HG02943 (cell line): Measurements from ENCODE around the gene ARHGAP21.
A peak's percentile ranks its signal among the peaks of the same experiment; 100 is the strongest.
"Not testable (repeated sequence)": the region's sequence is repeated elsewhere in the genome, so short reads cannot be mapped to it uniquely, and the experiment has no call there.

Source experiments
- ATAC-seq: cut with Tn5 transposase; IDR thresholded peaks from one replicate; pipeline ENCODE4 v1.9.1; 2021; ENCODE audit warnings: mild to moderate bottlenecking, low read depth, moderate library complexity; ENCODE audit not compliant: unreplicated experiment

The ARHGAP21 gene

DNA sequence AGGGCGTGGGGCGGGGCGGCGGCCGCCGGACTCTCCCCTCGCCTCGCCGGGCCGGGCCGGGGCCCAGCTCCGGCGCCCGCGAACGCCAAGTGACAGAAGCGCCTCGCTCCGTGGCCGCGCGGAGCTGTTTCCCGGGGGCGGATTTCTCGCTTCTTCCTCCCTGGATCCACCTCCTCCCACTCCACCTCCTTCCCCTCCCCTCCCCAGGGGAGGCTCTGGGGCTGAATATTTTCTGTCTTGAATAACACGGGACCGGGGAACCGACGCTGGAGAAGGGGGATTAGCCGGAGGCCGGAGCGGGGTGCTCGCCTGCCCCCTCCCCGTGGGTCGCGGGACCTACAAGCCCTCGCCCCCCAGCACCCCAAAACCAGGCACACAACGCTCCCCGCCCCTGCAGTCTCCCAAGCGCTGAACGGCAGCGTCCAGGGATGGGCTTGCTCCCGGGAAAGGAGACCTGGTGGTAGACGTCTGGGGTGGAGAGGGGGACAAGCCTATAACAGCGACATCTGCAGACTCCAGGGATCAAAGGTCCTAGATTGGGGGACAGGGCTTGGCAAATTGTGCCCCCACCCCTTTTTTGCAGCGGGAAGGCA, at the start of gene ARHGAP21:
TSS of gene ARHGAP21 (minus strand) at position 100 of the 593 bp plus-strand sequence. CDS start 1,988 bp downstream, outside the sequence.
- no peak for ATAC-seq

DNA sequence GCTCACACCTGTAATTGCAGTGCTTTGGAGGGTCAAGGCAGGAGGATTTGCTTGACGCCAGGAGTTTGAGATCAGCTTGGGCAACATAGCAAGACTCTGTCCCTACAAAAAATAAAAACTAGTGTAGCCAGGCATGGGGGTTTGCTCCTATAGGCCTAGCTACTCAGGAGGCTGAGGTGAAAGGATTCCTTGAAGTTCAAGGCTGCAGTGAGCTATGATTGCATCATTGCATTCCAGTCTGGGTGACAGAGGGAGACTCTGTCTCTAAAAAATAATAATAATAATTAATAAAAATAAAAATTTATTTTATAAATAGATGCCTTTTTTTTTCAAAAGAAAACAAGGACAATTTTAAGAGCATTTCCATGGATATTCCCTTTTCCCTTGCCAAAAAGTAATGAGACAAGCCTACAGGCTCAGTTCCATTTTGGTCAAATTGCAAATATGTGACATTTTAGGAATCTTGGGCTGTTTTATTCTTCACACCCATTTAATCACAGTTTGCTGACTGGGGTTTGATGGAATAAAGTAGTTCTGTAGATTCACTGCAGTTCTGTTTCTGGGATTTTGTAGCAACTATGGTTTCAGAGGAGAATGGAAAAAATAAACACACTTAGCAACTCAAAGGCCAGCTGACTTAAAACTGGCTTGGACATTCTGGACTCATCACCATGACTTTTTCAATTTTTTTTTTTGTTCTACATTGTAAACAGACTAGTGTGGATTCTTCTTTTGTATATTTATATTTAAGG, 48.4 kb upstream of the ARHGAP21 start:
- ATAC-seq, result no peak

DNA sequence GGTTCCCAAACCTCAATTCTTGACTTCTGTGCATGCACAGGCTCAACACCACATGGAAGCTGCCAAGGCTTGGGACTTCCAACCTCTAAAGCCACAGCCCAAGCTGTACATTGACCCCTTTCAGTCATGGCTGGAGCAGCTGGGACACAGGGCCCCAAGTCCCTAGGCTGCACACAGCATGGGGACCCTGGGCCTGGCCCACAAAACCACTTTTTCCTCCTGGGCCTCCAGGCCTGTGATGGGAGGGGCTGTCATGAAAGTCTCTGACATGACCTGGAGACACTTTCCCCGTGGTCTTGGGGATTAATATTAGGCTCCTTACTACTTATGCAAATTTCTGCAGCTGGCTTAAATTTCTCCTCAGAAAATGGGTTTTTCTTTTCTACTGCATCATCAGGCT, 41.3 kb upstream of the ARHGAP21 start:
- ATAC-seq, result not testable (repeated sequence)

DNA sequence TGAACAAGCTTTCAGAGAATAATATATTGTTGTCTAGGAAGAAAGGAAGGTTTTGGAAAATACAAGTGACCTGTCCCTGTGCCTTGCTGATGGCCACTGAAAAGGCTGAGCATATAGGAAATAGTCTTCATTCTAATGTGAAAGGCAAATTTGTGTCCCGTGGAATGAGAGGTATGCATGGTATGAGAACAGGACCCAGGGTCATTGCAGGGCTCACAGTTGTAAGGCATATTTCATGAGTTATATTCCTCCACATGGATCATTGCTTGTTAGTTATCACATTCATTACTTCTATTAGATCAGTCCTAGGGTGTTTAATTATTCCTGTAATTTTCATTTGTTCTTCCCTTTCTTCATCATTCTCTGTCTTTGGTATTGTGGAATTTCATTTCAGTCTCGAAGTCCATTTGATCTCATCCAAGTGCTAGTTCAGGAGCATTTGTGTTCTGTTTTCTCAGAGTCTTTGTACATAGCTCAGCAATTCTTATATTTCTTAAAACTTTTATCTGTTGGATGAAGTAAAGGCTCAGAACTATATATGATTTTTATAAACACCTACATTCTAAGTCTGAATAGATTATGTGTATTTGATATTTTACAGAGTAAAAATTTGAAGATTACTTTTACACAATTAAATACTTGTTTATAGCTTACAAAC, 39.4 kb upstream of the ARHGAP21 start:
- no peak for ATAC-seq

- no peak for ATAC-seq
These were observed 38.7 kb upstream of the ARHGAP21 start for GRCh38 chr10:24762161-24762924.

DNA sequence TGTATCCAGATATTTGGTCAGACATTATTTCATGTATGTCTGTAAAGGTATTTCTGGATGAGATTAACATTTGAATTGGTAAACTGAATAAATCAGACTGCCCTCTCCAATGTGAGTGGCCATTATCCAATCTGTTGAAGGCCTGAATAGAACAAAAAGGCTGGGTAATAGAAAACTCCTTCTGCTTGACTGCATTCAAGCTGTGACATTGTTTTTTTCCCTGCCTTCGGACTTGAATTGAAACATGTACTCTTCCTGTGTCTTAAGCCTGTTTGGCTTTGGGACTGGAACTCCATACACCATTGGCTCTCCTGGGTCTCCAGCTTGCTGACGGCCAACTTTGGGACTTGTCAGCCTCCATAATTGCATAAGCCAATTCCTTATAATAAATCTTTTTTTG, 36.0 kb upstream of the ARHGAP21 start:
- ATAC-seq, result no peak

GRCh38 chr10:24758254-24758653, 34.6 kb upstream of the ARHGAP21 start:
- not testable (repeated sequence) for ATAC-seq

DNA sequence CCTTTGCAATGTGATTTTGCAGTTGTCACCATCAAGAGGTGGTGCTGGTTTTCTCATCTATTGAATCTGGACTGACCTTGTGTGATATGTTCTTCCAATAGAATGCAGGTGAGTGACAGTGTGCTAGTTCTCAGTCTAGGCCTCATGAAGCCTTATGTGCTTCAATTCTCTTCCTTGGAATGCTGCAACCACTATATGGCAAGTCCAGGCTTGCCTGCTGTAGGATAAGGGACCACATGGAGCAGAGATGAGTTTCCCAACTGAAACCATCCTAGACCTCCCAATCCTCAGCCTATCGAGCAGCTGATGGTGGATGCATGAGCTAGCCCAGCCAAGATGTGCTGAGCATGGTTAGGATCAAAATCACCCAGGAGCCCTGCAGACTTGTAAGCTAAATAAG, 32.6 kb upstream of the ARHGAP21 start:
- no peak for ATAC-seq

- ATAC-seq, result no peak
These were observed 28.0 kb upstream of the ARHGAP21 start for GRCh38 chr10:24751716-24752115.

- ATAC-seq, result no peak
These were observed 27.0 kb upstream of the ARHGAP21 start for GRCh38 chr10:24750695-24751094.

- no peak for ATAC-seq
These were observed 24.5 kb upstream of the ARHGAP21 start for GRCh38 chr10:24748214-24748613.

- ATAC-seq, result no peak
These were observed 21.3 kb upstream of the ARHGAP21 start for GRCh38 chr10:24744946-24745345.

GRCh38 chr10:24740714-24741113, 17.0 kb upstream of the ARHGAP21 start:
- ATAC-seq, result no peak

DNA sequence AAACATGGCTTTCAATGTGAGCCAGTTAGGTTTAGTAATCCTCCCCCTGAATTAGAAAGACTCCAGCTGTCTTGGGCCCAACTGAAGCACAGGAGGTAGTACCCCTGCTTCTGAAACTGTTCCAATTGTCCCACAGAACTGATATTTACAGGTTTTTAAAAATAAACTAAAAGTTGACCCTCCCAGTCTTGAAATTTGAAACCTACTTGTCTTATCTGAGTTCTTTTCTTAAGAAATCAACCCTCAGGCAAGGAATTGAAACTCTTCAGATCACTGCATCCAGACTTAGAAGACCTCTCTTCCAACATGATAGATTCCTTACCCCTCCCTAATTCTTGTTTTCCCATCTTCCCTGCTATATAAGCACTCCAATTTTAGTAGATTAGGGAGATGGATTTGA, 13.3 kb upstream of the ARHGAP21 start:
- no peak for ATAC-seq

DNA sequence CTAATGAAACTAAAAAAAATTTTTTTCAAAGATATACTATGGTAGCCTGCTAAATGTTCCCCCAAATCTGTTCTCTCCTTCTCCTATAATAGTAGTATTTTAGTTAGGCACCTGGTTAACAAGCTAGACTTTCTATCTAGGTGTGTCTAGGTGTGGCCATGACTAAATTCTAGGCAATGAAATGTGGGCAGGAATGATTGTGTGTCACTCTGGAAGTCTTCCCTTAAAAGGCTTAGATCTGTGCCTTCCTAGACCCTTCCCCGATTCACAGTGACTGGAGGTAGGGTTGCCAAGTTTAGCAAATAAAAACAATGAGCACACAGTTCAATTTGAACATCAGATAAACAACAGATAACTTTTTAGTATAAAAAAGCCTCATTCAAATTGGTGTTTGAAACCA, 8.3 kb upstream of the ARHGAP21 start:
- no peak for ATAC-seq

DNA sequence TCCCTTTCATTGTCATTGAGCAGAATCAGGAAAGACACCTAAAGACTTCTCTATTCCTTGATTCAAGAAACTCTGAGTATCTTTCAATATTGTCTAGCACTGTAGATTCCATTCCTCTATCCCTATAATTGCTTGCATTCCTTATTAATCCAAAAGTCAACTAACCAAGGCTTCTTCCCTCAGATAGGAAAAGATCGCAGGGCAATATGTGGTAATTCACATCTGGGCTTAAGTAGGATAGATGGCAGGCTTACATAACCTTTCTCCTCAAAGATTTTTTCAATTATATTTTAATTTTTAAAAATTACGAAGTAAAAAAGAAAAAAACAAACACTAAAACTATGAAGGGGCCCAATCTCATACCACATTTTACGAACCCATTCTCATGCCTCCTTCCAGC, 7.1 kb upstream of the ARHGAP21 start:
- ATAC-seq, result no peak

DNA sequence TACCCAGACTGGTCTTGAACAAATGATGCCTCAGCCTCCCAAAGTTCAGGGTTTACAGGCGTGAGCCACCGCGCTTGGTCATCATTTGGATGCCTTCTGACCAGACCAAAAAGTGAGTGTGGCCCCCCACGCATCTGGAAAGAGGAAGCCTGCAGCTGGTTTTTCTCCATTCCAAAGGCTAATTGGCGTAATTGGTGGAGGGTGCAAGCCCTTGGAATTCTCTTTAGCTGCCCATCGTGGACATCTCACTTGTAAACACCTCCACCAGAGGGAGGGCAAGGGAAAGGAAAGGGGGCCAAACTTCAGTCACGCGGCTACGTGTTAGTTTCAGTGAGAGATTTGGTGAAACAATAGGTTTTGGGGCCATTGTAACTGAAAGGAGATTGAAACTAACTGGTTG, 4.1 kb upstream of the ARHGAP21 start:
- no peak for ATAC-seq

- no peak for ATAC-seq
These were observed 2.9 kb upstream of the ARHGAP21 start for GRCh38 chr10:24726626-24727025.

- not testable (repeated sequence) for ATAC-seq
These were observed 2.3 kb upstream of the ARHGAP21 start for GRCh38 chr10:24726029-24726428.

- peak; percentile 81 for ATAC-seq
These were observed 918 bp upstream of the ARHGAP21 start for GRCh38 chr10:24724381-24725228.
